SU-DHL-6 (cell line): Measurements from ENCODE around the gene CRB2.

Experiments
- EZH2phosphoT487 ChIP-seq: fragments of 200-600 bp; sonication (generic), shearing (Covaris generic); conservative IDR thresholded peaks from 2 replicates; pipeline ENCODE4 v1.6.1; 2018; ENCODE audit warnings: mild to moderate bottlenecking, antibody characterized with exemption, low read length, moderate library complexity, mixed read lengths
- TF ChIP-seq, protein P1 (sequence below): fragments of 200-600 bp; sonication (generic); IDR thresholded peaks from one replicate; pipeline ENCODE4 v1.5.1; 2017; ENCODE audit warnings: antibody characterized with exemption, mild to moderate bottlenecking, low read length, moderate library complexity; ENCODE audit not compliant: insufficient read depth, poor library complexity, severe bottlenecking

- TF ChIP-seq, protein P1, sequence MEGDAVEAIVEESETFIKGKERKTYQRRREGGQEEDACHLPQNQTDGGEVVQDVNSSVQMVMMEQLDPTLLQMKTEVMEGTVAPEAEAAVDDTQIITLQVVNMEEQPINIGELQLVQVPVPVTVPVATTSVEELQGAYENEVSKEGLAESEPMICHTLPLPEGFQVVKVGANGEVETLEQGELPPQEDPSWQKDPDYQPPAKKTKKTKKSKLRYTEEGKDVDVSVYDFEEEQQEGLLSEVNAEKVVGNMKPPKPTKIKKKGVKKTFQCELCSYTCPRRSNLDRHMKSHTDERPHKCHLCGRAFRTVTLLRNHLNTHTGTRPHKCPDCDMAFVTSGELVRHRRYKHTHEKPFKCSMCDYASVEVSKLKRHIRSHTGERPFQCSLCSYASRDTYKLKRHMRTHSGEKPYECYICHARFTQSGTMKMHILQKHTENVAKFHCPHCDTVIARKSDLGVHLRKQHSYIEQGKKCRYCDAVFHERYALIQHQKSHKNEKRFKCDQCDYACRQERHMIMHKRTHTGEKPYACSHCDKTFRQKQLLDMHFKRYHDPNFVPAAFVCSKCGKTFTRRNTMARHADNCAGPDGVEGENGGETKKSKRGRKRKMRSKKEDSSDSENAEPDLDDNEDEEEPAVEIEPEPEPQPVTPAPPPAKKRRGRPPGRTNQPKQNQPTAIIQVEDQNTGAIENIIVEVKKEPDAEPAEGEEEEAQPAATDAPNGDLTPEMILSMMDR, result no peak
- TF ChIP-seq EZH2phosphoT487, result no peak
Measured at GRCh38 chr9:123373447-123373923, 17.5 kb downstream of the CRB2 start.
